NB4 (cell line): ENCODE results near the gene TTC21B.

ENCODE experiments used
- DNase-seq: peaks from one replicate; pipeline ENCODE4 v3.0.0; 2010; ENCODE audit warnings: low read depth
- H3K4me3 ChIP-seq: one replicate; pipeline ENCODE4 v1.5.1; 2011; ENCODE audit warnings: mild to moderate bottlenecking, low read depth, low read length, moderate library complexity
- MYC ChIP-seq: IDR thresholded peaks from 2 replicates; pipeline ENCODE4 v1.6.1; 2011; ENCODE audit warnings: low read depth, low read length
- POLR2A ChIP-seq: IDR thresholded peaks from 2 replicates; pipeline ENCODE4 v1.6.1; 2011; ENCODE audit warnings: mild to moderate bottlenecking; ENCODE audit not compliant: insufficient read length; ENCODE audit errors: extremely low read depth
- TF ChIP-seq, protein P1 (sequence below): IDR thresholded peaks from 2 replicates; pipeline ENCODE4 v1.6.1; 2011; ENCODE audit warnings: low read depth, low read length
- TF ChIP-seq, protein P2 (sequence below): IDR thresholded peaks from one replicate; pipeline ENCODE4 v1.5.1; 2012; ENCODE audit warnings: low read depth, low read length

Gene TTC21B

DNA sequence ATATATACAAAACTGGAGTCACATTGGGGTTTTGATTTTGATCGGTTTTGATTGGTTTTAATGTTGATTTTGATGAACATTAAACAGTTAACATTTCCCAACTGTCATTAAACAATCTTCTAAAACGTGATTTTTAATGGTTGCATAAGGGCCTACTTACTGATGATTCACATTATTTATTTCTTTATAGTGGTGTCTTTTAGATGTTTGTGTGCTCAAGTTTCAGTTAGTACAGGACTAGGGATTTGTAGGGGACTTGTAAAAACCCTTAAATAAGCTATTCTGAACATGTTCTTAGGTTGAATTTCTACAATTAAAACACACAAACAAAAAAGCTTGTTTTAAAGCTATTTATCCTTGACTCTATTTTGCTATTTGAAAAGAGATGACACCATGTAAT, 61.6 kb downstream of the TTC21B start:
- no peak for DNase-seq
- H3K4me3 ChIP-seq = no peak overlapping the region
- TF ChIP-seq, protein P1, sequence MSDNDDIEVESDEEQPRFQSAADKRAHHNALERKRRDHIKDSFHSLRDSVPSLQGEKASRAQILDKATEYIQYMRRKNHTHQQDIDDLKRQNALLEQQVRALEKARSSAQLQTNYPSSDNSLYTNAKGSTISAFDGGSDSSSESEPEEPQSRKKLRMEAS = no peak
- TF ChIP-seq, protein P2, sequence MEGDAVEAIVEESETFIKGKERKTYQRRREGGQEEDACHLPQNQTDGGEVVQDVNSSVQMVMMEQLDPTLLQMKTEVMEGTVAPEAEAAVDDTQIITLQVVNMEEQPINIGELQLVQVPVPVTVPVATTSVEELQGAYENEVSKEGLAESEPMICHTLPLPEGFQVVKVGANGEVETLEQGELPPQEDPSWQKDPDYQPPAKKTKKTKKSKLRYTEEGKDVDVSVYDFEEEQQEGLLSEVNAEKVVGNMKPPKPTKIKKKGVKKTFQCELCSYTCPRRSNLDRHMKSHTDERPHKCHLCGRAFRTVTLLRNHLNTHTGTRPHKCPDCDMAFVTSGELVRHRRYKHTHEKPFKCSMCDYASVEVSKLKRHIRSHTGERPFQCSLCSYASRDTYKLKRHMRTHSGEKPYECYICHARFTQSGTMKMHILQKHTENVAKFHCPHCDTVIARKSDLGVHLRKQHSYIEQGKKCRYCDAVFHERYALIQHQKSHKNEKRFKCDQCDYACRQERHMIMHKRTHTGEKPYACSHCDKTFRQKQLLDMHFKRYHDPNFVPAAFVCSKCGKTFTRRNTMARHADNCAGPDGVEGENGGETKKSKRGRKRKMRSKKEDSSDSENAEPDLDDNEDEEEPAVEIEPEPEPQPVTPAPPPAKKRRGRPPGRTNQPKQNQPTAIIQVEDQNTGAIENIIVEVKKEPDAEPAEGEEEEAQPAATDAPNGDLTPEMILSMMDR = no peak
- TF ChIP-seq POLR2A = no peak
- TF ChIP-seq MYC = no peak

DNA sequence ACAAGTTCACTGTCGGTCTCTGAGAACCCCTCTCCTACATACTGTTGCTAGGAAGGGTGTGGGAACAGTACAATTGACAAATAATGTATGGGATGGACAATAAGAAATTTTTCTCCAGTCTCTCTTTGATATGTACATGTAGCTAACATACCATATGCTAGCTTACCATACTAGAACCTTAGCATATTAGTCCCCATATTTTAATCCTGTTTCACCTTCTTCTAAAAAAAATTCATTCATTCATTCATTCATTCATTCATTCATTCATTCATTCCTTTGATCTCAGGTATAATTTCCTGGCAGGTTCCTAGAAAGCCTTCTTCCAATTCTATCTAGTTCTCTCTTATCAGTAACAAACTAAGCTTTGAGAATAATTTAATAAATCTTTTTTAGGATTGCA, 62.2 kb downstream of the TTC21B start:
- H3K4me3 ChIP-seq = no peak overlapping the region
- no peak for DNase-seq
- TF ChIP-seq, protein P1 = no peak
- TF ChIP-seq, protein P2 = no peak
- no peak for TF ChIP-seq POLR2A
- no peak for TF ChIP-seq MYC

DNA sequence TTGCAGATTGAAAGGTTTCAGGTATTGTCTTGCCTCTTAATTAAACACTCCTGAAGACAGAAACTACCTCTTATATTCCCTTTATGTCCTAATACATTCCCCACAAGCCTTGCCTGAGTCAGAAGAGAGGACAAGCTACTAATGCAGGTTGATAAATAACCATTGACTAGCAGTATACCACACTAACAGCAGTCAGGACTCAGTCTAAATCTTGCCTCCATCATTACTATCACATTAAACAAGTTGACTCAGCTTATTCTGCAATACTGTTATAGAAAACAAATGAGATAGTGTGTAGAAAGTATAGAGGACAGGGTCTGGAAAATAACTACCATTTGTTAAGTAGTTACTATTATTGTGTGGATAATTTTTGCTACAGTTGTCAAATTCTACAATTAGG, 63.8 kb downstream of the TTC21B start:
- no peak for DNase-seq
- H3K4me3 ChIP-seq = no peak overlapping the region
- no peak for TF ChIP-seq MYC
- no peak for TF ChIP-seq POLR2A
- TF ChIP-seq, protein P2 = no peak
- TF ChIP-seq, protein P1 = no peak

DNA sequence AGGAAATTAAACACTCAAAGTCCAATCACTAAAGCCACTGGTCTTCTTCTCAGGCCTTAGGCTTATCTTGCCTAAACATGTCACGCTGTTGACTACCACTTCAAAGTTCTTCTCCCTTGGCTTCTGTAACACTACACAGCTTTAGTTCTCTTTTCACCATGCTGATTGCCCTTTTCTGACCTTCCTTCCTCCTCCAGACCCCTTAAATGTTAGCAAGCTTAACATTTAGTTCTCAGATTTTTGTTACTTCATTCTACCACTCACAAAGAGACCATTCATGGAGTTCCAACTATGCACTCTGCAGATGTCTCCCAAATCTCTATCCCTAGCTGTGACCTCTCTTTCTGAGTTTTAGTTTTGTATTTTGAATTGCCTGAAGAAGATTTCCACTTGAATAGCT, 64.4 kb downstream of the TTC21B start:
- H3K4me3 ChIP-seq = no peak overlapping the region
- TF ChIP-seq POLR2A = no peak
- TF ChIP-seq, protein P1 = no peak
- no peak for TF ChIP-seq MYC
- TF ChIP-seq, protein P2 = no peak
- DNase-seq = no peak

DNA sequence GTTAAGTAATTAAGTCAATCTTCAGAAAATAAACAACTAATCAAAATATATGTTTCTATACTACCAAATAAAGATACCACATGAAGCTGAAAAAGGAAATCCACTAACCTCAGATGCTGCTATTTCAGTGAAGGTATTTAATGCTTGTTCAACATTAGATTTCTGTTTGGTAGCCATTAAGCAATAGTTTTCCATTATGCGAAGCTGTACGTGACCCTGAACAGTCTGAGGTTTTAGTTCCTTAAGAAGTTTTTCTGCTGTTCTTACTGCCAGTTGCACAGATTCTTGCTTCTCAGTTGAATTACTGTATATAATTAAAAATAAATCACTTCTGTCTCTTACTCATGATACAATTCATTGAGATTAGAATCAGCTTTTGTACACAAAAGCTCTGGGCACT, 65.4 kb downstream of the TTC21B start:
- H3K4me3 ChIP-seq = no peak overlapping the region
- TF ChIP-seq, protein P2 = no peak
- TF ChIP-seq, protein P1 = no peak
- no peak for TF ChIP-seq POLR2A
- TF ChIP-seq MYC = no peak
- no peak for DNase-seq
